Endothelial cell of umbilical vein (primary cell): Measurements from ENCODE around the gene TOX2. TPM values are rescaled to one million over a fixed set of nuclear protein-coding genes. Genes with fewer than 3 reads are reported as not detected.

Source experiments
- BruUV-seq: library from RNA; stranded (reverse); fragments of 400-500 nt; replicated peaks from 2 replicates; lab custom pipeline; 2021; lab: Mats Ljungman, UMichigan
- CTCF ChIA-PET: fragments of 300-600, 350-600 bp; sonication (Branson Sonifier 250); formaldehyde crosslinking; loops from one replicate; lab custom pipeline; 2021; ENCODE audit warnings: antibody characterized with exemption, inconsistent platforms; lab: Charles Lee
- POLR2A ChIA-PET: fragments of 300-600, 350-600 bp; sonication (Branson Sonifier 250); formaldehyde crosslinking; loops from one replicate; lab custom pipeline; 2021; ENCODE audit warnings: antibody characterized with exemption, inconsistent platforms; lab: Charles Lee
- DNase-seq: peaks from one replicate; pipeline ENCODE4 v3.0.0-alpha.2; 2011; ENCODE audit warnings: low read depth, low spot score
- FAIRE-seq: peaks from 2 replicates; lab custom pipeline; 2011; peaks lifted over from hg19 to GRCh38; lab: Jason Lieb, UNC
- H2AFZ ChIP-seq: 2 replicates; pipeline ENCODE4 v1.6.0; 2012; ENCODE audit warnings: low read depth, low read length, control low read depth, inconsistent platforms
- H3K27ac ChIP-seq: 2 replicates; pipeline ENCODE4 v1.5.1; 2011; ENCODE audit warnings: low read depth, mild to moderate bottlenecking, control low read depth, low read length, moderate library complexity; ENCODE audit not compliant: insufficient read depth
- H3K27me3 ChIP-seq, 2 experiments: 2 replicates each; pipeline versions ENCODE4 v1.6.0 to v1.6.1; 2011; ENCODE audit warnings: low read length in 2 of 2, mixed read lengths in 1 of 2; ENCODE audit not compliant: control insufficient read depth in 2 of 2, insufficient read depth in 2 of 2
- H3K36me3 ChIP-seq, 2 experiments: 2 replicates in 1 of 2; 3 replicates in 1 of 2; pipeline ENCODE4 v1.5.1; 2011; ENCODE audit warnings: low read length in 2 of 2, mild to moderate bottlenecking in 1 of 2, moderate library complexity in 1 of 2; ENCODE audit not compliant: control insufficient read depth in 2 of 2, insufficient read depth in 2 of 2; ENCODE audit errors: extremely low read depth in 1 of 2
- H3K4me1 ChIP-seq: 3 replicates; pipeline ENCODE4 v1.5.1; 2011; ENCODE audit warnings: mild to moderate bottlenecking, low read length; ENCODE audit not compliant: control insufficient read depth, insufficient read depth; ENCODE audit errors: extremely low read depth
- H3K4me2 ChIP-seq: 2 replicates; pipeline ENCODE4 v1.6.1; 2011; ENCODE audit warnings: low read length, control low read depth, mixed read lengths; ENCODE audit not compliant: insufficient read depth
- H3K4me3 ChIP-seq, 3 experiments: fragments of 200-600 bp in 1 of 3; sonication (generic), shearing (Covaris generic) in 1 of 3; replicated peaks in 1 of 3; 2 replicates each; pipeline ENCODE4 v1.5.1; 2011 to 2016; ENCODE audit warnings: control low read depth in 3 of 3, low read length in 3 of 3, mild to moderate bottlenecking in 2 of 3, inconsistent platforms in 1 of 3, low read depth in 1 of 3, moderate library complexity in 1 of 3; ENCODE audit not compliant: insufficient read depth in 1 of 3
- H3K79me2 ChIP-seq: 2 replicates; pipeline ENCODE4 v1.6.0; 2012; ENCODE audit warnings: low read length, inconsistent platforms; ENCODE audit not compliant: control insufficient read depth, insufficient read depth
- H3K9ac ChIP-seq: replicated peaks from 2 replicates; pipeline ENCODE3; 2011; ENCODE audit warnings: low read length, control low read depth; ENCODE audit not compliant: insufficient read depth; ENCODE audit errors: extremely low read depth
- H3K9me1 ChIP-seq: replicated peaks from 3 replicates; pipeline ENCODE4 v1.6.0; 2011; ENCODE audit warnings: mild to moderate bottlenecking, low read length; ENCODE audit not compliant: control insufficient read depth, insufficient read depth; ENCODE audit errors: extremely low read depth
- H3K9me3 ChIP-seq: replicated peaks from 2 replicates; pipeline ENCODE4 v1.5.1; 2012; ENCODE audit warnings: low read length, inconsistent platforms; ENCODE audit not compliant: control insufficient read depth, insufficient read depth
- H4K20me1 ChIP-seq: replicated peaks from 2 replicates; pipeline ENCODE3; 2011; ENCODE audit warnings: mild to moderate bottlenecking, low read length; ENCODE audit not compliant: control insufficient read depth, insufficient read depth; ENCODE audit errors: extremely low read depth
- EZH2 ChIP-seq: IDR thresholded peaks from 2 replicates; pipeline ENCODE4 v1.6.1; 2012; ENCODE audit warnings: borderline replicate concordance, low read depth, mild to moderate bottlenecking, moderate library complexity, low read length, inconsistent platforms; ENCODE audit not compliant: severe bottlenecking
- FOS ChIP-seq: IDR thresholded peaks from 2 replicates; pipeline ENCODE4 v1.6.1; 2011; ENCODE audit warnings: mild to moderate bottlenecking, low read length, moderate library complexity, borderline replicate concordance; ENCODE audit not compliant: insufficient read depth
- GATA2 ChIP-seq: IDR thresholded peaks from 2 replicates; pipeline ENCODE4 v1.7.0; 2011; ENCODE audit warnings: low read depth, mild to moderate bottlenecking, moderate library complexity, mixed read lengths, low read length; ENCODE audit not compliant: insufficient read length, insufficient read depth
- JUN ChIP-seq: IDR thresholded peaks from 2 replicates; pipeline ENCODE4 v1.6.1; 2011; ENCODE audit warnings: borderline replicate concordance, low read depth; ENCODE audit not compliant: insufficient read length, insufficient read depth
- MYC ChIP-seq: IDR thresholded peaks from one replicate; pipeline ENCODE4 v1.6.1; 2011; ENCODE audit warnings: mild to moderate bottlenecking, low read depth, low read length
- POLR2A ChIP-seq: IDR thresholded peaks from 2 replicates; pipeline ENCODE4 v1.6.1; 2012; ENCODE audit warnings: low read depth, mild to moderate bottlenecking, control low read depth, low read length
- POLR2AphosphoS5 ChIP-seq: IDR thresholded peaks from 2 replicates; pipeline ENCODE4 v1.6.1; 2012; ENCODE audit warnings: low read depth, mild to moderate bottlenecking, control low read depth, low read length, moderate library complexity; ENCODE audit not compliant: insufficient read depth
- dilution Hi-C: fragments of 300-500 bp; cut with MboI; formaldehyde crosslinking; loops from one replicate; pipeline ENCODE4 v1.15.0; 2019; ENCODE audit warnings: low sequenced_read_pairs; ENCODE audit not compliant: extremely low pct_ligation_motif_present
- intact Hi-C: fragments of 100-400 bp; cut with micrococcal nuclease; formaldehyde crosslinking; loops from one replicate; pipeline ENCODE4 v1.10.0; 2022
- polyA plus RNA-seq, 4 experiments: library from polyadenylated mRNA; depleted of rRNA in 3 of 4; stranded (reverse) in 3 of 4; unstranded in 1 of 4; fragments of >200 nt; gene quantifications; 2 replicates each; pipeline versions ENCODE4 v1.2.1 to v1.2.3, GENCODE V29; 2011 to 2012; ENCODE audit warnings: missing spikeins in 1 of 4
- total RNA-seq: library from RNA; stranded (reverse); gene quantifications from 2 replicates; pipeline ENCODE4 v1.2.3, GENCODE V29; 2021
- TF ChIP-seq, protein P1 (sequence below): IDR thresholded peaks from 2 replicates; pipeline ENCODE4 v1.6.1; 2011; ENCODE audit not compliant: insufficient read depth, insufficient read length
- TF ChIP-seq, protein P2 (sequence below), 2 donors: IDR thresholded peaks; 1 replicate in 1 of 2; 2 replicates in 1 of 2; pipeline ENCODE4 v1.5.1; 2011; ENCODE audit warnings: low read length in 2 of 2, mild to moderate bottlenecking in 2 of 2, moderate library complexity in 2 of 2, control low read depth in 1 of 2, inconsistent platforms in 1 of 2, low read depth in 1 of 2; ENCODE audit not compliant: insufficient read depth in 1 of 2; ENCODE audit errors: extremely low read depth in 1 of 2

TOX2 gene
- total and polyA plus RNA-seq, 2 donors (not counting 3 experiments of a cell fraction or from before 2014, with no cell fraction given) = 7.0 to 18.6 TPM

DNA sequence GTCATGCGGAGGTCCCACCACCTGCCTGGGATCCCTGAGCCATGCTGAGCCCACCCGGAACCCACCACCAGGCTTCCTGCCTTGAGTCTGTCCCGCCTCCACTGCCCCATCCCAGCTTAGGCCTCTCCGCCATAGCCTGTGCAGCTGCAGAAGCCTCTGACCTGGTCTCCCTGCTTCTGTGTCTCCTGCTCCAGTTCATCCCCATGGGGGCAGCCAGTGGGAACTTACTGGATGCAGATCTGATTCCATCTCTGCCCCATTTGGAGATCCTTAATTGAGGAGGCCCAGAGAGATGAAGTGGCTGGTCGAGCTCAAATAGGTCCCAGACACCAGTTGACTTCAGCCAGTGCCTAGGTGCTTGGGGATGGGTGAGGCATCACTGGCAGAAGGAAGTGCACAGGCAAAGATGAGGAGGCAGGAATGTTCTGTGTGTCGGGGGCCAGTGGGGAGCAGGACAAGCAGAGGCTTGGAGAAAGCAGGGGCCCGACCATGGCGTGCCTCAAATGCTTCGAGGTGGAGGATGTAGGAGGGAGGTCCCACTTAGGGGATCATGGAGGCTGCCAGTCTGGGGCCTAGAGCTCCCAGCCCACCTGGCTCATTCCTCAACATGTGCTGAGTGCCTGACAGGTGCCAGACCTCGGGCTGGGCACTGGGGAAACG, 112.8 kb downstream of the TOX2 start:
- TF ChIP-seq POLR2AphosphoS5 = no peak
- TF ChIP-seq, protein P1, sequence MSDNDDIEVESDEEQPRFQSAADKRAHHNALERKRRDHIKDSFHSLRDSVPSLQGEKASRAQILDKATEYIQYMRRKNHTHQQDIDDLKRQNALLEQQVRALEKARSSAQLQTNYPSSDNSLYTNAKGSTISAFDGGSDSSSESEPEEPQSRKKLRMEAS = no peak
- no peak for TF ChIP-seq GATA2
- no peak for TF ChIP-seq JUN
- TF ChIP-seq MYC = no peak
- no peak for TF ChIP-seq FOS
- TF ChIP-seq, protein P2, sequence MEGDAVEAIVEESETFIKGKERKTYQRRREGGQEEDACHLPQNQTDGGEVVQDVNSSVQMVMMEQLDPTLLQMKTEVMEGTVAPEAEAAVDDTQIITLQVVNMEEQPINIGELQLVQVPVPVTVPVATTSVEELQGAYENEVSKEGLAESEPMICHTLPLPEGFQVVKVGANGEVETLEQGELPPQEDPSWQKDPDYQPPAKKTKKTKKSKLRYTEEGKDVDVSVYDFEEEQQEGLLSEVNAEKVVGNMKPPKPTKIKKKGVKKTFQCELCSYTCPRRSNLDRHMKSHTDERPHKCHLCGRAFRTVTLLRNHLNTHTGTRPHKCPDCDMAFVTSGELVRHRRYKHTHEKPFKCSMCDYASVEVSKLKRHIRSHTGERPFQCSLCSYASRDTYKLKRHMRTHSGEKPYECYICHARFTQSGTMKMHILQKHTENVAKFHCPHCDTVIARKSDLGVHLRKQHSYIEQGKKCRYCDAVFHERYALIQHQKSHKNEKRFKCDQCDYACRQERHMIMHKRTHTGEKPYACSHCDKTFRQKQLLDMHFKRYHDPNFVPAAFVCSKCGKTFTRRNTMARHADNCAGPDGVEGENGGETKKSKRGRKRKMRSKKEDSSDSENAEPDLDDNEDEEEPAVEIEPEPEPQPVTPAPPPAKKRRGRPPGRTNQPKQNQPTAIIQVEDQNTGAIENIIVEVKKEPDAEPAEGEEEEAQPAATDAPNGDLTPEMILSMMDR (IDR thresholded peaks at IDR 0.05; ENCODE audit: extremely low read depth in 1 of 2, insufficient read depth in 1 of 2, low read depth in 1 of 2, low read length in 2 of 2) = no peak
- no peak for TF ChIP-seq EZH2
- no peak for TF ChIP-seq POLR2A
- Histone ChIP-seq H3K4me2 (no peak overlapping the region), H3K9me1 (no peaks in the 10 kb centered on the region), H3K4me3 (no peak overlapping the region), H2AFZ (no peak overlapping the region), H3K9me3 (no peaks in the 10 kb centered on the region), H3K79me2 (no peaks in the 10 kb centered on the region), H3K27me3 (peaks cover 0 to 1% of the 10 kb centered on the region in 2 experiments), H3K4me1 (no peaks in the 10 kb centered on the region), H3K36me3 (no peaks in the 10 kb centered on the region), H3K9ac (no peak overlapping the region), H3K27ac (no peak overlapping the region), H4K20me1 (no peaks in the 10 kb centered on the region)
- DNase-seq (no peak), FAIRE-seq (no peak)
- dilution Hi-C loops = no loop called here
- intact Hi-C loops = no loop called here
- POLR2A ChIA-PET = no interaction called here
- no TSS peak for BruUV-seq
- CTCF ChIA-PET = interaction anchor here (0.8 to 2.0 kb wide), 2 partner anchors 116 to 127 kb away, joined by 3 to 5 read pairs; no protein-coding TSS in a partner anchor
